VCaP (cell line): ENCODE measurements around the gene SH3PXD2A.

Experiments
- H3K27ac ChIP-seq: fragments of 450-650 bp; 2 replicates; pipeline ENCODE4 v1.5.1; 2017
- TF ChIP-seq, protein P1 (sequence below): fragments of 450-650 bp; conservative IDR thresholded peaks from 2 replicates; pipeline ENCODE4 v1.5.1; 2017; ENCODE audit warnings: mild to moderate bottlenecking, moderate library complexity

Gene SH3PXD2A

DNA sequence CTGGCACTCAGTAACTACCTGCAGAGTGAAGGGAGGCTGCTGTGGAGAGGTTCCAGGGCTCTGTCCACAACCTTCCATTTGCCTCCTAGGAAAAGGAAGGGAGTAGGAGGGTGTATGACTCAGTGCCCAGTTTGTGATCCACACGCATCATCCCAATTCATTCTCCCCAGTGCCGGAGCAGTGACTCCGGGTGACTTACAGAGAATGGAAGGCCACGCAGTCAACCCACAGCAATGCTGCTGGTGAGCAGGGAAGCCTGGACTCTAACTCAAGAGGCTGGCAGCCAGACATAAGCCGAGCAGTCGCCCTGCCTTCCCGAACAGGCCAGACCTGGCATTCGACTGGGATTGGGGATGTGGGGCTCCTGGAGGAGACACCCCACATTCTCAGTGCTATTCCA, 139.9 kb downstream of the SH3PXD2A start:
- H3K27ac ChIP-seq: peak overlapping the region; percentile 64
- TF ChIP-seq, protein P1, sequence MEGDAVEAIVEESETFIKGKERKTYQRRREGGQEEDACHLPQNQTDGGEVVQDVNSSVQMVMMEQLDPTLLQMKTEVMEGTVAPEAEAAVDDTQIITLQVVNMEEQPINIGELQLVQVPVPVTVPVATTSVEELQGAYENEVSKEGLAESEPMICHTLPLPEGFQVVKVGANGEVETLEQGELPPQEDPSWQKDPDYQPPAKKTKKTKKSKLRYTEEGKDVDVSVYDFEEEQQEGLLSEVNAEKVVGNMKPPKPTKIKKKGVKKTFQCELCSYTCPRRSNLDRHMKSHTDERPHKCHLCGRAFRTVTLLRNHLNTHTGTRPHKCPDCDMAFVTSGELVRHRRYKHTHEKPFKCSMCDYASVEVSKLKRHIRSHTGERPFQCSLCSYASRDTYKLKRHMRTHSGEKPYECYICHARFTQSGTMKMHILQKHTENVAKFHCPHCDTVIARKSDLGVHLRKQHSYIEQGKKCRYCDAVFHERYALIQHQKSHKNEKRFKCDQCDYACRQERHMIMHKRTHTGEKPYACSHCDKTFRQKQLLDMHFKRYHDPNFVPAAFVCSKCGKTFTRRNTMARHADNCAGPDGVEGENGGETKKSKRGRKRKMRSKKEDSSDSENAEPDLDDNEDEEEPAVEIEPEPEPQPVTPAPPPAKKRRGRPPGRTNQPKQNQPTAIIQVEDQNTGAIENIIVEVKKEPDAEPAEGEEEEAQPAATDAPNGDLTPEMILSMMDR: no peak

DNA sequence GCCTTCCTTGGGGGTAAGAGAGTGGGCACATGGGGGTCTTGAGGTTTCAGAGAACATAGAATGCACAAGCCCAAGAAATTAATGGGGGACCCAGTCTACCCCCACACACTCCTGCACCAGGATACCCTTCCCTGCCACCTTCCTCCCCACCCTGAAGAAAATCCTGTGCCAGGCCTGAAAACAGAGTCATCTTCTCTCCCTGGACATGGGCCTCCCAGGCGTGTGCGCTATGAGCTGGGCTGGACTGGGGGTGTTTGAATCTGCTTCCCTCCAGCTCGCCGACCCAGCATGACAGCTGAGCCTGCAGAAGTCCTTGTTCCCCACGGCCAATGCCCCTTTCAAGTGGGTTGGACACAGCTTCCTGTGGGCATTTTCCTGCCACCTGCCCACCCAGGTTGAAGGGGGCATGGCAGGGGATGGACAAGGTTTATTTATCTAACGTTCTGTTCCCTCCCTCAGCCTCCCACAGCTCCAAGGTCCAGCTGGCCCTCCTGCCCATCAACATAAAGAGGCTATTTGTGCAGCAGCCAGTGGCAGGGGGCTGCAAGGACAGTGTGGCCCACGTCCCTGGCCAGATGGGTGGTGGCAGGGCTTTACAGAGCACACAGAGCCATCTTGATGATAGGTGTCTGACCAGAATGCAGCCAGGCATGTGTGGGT, 141.0 kb downstream of the SH3PXD2A start:
- H3K27ac ChIP-seq: no peak overlapping the region
- TF ChIP-seq, protein P1: no peak

DNA sequence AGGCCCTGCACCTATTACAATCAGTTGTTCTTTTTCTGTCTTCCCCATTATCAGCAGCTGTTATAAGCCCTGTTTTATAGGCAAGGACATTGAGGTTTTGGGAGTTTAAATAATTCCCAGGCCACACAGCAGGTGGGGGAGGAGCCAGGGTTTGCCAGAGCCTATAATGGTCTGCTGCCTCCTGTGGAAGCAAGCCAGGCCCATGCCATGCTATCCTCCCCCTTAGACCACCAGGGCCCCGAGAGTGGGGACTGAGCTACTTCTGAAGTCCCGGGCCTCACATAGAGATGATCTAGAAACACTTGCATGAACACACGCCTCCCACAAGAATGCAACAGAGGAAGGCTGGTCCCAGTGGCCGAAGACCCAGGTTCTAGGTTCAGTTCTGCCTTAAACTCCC, 141.7 kb downstream of the SH3PXD2A start:
- H3K27ac ChIP-seq: no peak overlapping the region
- TF ChIP-seq, protein P1: no peak

DNA sequence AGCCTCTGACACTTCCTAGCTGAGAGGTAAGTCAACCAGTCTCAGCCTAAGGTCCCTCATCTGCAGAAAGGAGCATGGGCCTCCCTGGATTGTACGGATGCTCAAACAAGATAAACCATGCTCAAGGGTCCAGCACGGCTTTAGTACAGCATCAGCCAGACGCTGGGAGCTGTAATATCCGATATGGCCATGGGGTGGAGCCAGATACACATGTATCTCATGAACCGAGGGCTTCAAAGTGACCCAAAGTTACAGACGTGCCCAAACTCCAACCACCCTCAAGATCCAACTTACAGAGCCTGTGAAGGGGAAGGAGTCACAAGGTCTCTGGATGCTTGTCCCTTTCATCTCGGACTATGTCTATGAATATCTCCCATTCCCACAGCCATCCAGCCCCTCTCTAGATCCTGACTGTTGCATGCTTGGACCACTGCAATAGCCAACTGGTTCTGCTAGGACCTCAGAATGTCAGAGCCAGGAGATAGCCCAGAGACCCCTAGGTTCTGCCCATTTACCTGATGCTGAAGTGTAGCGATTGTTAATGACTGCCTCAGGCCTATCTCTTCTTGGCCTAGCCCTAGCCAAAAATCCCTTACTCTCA, 142.4 kb downstream of the SH3PXD2A start:
- TF ChIP-seq, protein P1: peak; percentile 84

DNA sequence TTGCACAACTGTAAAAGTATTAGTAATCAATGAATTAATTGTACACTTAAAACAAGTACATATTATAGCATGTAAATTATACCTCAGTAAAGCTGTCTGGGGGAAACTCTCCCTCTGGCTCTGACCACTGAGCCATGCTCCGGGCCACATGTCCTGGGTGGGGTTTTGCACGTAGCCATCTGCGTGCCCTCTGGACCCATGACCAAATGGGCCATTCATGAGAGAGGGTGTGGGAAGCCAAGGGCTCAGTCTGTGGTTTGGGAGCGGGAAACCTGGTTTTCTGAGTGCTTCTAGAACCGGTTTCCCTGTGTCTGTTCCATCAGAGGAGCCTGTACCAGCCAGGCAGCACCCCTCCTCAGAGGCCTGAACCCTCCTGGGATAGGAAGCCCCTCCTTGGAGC, 143.2 kb downstream of the SH3PXD2A start:
- TF ChIP-seq, protein P1: no peak
- no peak overlapping the region for H3K27ac ChIP-seq

More for the DNA sequence above, 142.4 kb downstream of the SH3PXD2A start:
- no peak overlapping the region for H3K27ac ChIP-seq

DNA sequence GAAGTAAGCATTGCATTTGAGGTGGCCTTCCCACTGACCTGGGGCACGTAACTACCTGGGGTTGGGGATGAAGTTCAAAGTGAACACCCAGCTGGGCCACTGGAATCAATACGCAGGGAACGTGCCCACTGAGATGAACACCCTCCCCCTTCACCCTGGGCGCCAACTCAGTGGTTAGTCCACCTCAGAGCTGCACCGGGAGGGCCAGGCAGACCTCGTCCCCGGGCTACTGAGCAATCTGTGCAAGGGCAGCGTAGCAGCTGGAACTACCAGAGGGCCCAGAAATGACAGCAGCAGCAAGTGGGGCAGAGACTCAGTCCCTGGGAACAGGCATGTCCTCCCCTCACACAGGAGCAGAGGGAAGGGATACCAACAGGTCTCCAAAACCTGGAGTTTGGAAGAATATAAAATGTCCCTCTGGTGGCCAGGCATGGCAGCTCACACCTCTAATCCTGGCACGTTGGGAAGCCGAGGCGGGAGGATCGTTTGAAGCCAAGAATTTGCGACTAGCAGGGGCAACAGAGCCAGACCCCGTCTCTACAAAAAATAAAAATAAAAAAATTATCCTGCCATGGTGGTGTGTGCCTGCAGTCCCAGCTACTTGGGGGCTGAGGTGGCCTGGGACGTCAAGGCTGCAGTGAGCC, 143.9 kb downstream of the SH3PXD2A start:
- no peak overlapping the region for H3K27ac ChIP-seq
- TF ChIP-seq, protein P1: peak; percentile 46

DNA sequence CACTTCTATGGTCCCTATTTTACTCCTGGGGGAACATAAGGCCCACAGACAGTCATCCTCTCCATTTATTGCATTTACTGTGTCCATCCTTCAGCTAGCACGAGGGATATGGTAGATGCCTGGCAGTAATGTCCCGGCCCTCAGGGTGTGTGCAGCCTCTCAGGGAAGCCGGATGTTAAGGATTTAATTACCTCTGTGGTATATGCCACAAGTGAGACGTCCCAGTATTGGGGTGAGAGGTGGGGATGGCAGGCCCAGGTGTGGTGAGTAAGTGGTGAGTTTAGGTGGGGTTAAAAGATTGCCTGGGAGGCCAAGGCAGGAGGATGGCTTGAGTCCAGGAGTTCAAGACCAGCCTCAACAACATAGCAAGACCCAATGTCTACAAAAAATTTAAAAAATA, 144.9 kb downstream of the SH3PXD2A start:
- H3K27ac ChIP-seq: no peak overlapping the region

More for the DNA sequence above, 144.9 kb downstream of the SH3PXD2A start:
- TF ChIP-seq, protein P1: no peak
